Natural killer cell treated with Interleukin-12 subunit alpha and Interleukin-12 subunit beta and Interleukin-15 and Interleukin-18, amount 100 ng/mL, for 72 hours (primary cell): ENCODE results near the gene NFIB. TPM values are rescaled to one million over a fixed set of nuclear protein-coding genes. Genes with fewer than 3 reads are reported as not detected.

Experiments used
- ATAC-seq, 2 donors: fragments of 150-1000 bp; cut with Tn5 transposase in 1 of 2; sonication (Bioruptor Pico), chemical (Tn5 transposase) in 1 of 2; 2 replicates each; pipeline ENCODE4 v1.10.0; 2021
- DNase-seq: peaks from one replicate; pipeline ENCODE4 v3.0.0; 2022; ENCODE audit warnings: low spot score
- H3K27ac Mint-ChIP-seq, 2 donors: 1 replicate in 1 of 2; 2 replicates in 1 of 2; pipeline ENCODE4 v1.8.0; 2022; ENCODE audit warnings: mixed read lengths in 2 of 2, mild to moderate bottlenecking in 1 of 2, moderate library complexity in 1 of 2
- H3K27me3 Mint-ChIP-seq, 2 donors: 1 replicate in 1 of 2; 2 replicates in 1 of 2; pipeline ENCODE4 v1.8.0; 2022; ENCODE audit warnings: mixed read lengths in 2 of 2
- H3K36me3 Mint-ChIP-seq: one replicate; pipeline ENCODE4 v1.8.0; 2022; ENCODE audit warnings: mixed read lengths
- H3K4me1 Mint-ChIP-seq, 2 donors: 1 replicate in 1 of 2; 2 replicates in 1 of 2; pipeline ENCODE4 v1.8.0; 2022; ENCODE audit warnings: low read depth in 2 of 2, mixed read lengths in 2 of 2, mild to moderate bottlenecking in 1 of 2
- H3K4me3 Mint-ChIP-seq: one replicate; pipeline ENCODE4 v1.8.0; 2022; ENCODE audit warnings: mixed read lengths
- H3K9me3 Mint-ChIP-seq: 2 replicates; pipeline ENCODE4 v1.8.0; 2022; ENCODE audit warnings: mixed read lengths
- total RNA-seq, 2 donors: library from RNA; stranded (reverse); gene quantifications; one replicate each; pipeline ENCODE4 v1.2.3, GENCODE V29; 2022

Gene NFIB
- total RNA-seq, 2 donors from 2014 or later = not detected

DNA sequence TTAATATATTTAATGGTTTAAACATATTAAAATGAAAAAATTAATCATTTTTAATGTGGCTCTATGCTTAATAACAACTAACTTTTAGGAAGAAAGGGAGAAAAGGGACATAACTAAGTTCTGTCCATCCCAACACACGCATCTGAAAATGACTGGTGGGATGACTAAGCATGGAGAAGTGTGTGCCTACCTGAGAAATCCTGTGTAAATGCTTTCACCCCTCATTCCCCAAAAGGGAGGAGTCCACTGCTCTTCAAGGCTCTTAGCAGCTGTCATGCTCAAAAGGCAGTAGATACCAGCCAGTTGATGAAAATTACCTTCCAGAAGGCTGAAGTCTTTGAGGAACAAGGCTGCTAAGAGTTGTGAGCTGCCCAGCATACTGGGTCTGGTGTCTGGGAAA is 130.9 kb downstream of the NFIB start:
- DNase-seq (no peak), ATAC-seq (no peak)
- Mint-ChIP-seq H3K27me3 (no peaks in the 10 kb centered on the region), H3K9me3 (peaks cover 3% of the 10 kb centered on the region), H3K36me3 (no peaks in the 10 kb centered on the region), H3K27ac (no peak overlapping the region), H3K4me3 (no peak overlapping the region), H3K4me1 (no peaks in the 10 kb centered on the region)

- H3K36me3 Mint-ChIP-seq = no peaks in the 10 kb centered on the region
- no peak for DNase-seq
- H3K4me3 Mint-ChIP-seq = no peak overlapping the region
- H3K4me1 Mint-ChIP-seq = no peaks in the 10 kb centered on the region
- H3K27ac Mint-ChIP-seq = no peak overlapping the region
- no peaks in the 10 kb centered on the region for H3K9me3 Mint-ChIP-seq
- no peak for ATAC-seq
- H3K27me3 Mint-ChIP-seq = no peaks in the 10 kb centered on the region
Measured at GRCh38 chr9:14180960-14181537, 132.9 kb downstream of the NFIB start.

GRCh38 chr9:14180093-14180959 is 133.6 kb downstream of the NFIB start:
- no peak for ATAC-seq
- Mint-ChIP-seq H3K27me3 (no peaks in the 10 kb centered on the region), H3K27ac (no peak overlapping the region), H3K4me3 (no peak overlapping the region), H3K36me3 (no peaks in the 10 kb centered on the region), H3K4me1 (no peaks in the 10 kb centered on the region), H3K9me3 (no peaks in the 10 kb centered on the region)
- no peak for DNase-seq

DNA sequence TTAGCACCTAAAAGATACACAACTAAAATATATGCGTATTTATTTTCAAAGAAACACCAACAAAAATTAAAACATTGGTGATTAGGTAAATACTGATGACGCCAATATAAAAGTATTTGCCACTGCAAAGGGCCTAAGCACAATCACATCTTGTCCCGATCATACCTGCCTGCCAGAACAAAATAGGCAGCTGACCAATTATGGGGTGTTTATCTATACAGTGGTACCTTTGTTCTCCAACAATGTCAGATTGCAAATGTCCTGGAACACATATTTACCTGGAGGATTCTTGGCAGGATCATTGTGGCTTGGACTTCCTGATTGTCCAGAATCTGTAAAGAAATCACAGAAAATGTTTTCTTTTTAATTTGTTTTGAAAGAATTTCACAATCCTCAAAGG is 134.5 kb downstream of the NFIB start:
- H3K9me3 Mint-ChIP-seq = no peaks in the 10 kb centered on the region
- H3K36me3 Mint-ChIP-seq = no peaks in the 10 kb centered on the region
- no peak overlapping the region for H3K4me3 Mint-ChIP-seq
- H3K4me1 Mint-ChIP-seq = no peaks in the 10 kb centered on the region
- H3K27ac Mint-ChIP-seq = no peak overlapping the region
- no peak for DNase-seq
- H3K27me3 Mint-ChIP-seq = no peaks in the 10 kb centered on the region
- no peak for ATAC-seq

DNA sequence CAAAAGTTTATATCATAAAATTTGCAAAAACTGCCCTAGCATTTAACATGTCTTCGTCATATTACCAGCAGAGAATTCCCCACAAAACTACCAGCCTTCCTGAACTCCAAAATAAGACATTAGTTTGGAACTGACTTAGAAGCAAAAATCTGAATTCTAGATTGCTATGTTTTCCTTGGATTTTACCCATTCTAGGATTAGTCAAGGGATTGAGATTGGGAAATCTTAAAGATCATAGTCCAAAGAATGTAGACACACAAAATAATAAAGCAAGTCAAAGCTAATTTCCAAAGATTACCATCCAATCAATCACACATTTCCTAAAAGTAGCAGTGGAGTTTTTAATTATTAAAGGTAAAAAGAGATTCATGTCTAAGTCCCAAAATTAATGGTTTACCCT is 138.2 kb downstream of the NFIB start:
- no peaks in the 10 kb centered on the region for H3K4me1 Mint-ChIP-seq
- H3K27me3 Mint-ChIP-seq = no peaks in the 10 kb centered on the region
- ATAC-seq (no peak), DNase-seq (no peak)
- H3K4me3 Mint-ChIP-seq = no peak overlapping the region
- H3K36me3 Mint-ChIP-seq = no peaks in the 10 kb centered on the region
- no peak overlapping the region for H3K27ac Mint-ChIP-seq
- peaks cover 8% of the 10 kb centered on the region for H3K9me3 Mint-ChIP-seq

DNA sequence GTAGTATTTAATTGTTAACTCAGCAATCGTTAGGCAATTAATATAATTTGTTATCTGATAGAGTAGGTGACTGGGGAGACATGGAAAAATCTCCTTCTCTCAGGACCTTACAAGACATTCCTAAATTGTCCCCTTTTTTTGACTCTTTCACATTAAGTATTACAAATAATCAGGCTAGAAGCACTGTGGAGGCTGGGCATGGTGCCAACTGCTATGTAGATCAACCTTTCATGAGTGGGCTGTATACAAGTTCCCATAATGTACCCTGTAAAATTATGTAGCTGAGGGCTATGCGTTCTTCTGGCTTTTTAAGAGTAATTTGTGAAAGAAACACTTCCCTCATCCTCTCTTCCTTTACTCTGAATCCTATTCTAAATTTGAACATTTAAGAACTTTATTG is 140.2 kb downstream of the NFIB start:
- ATAC-seq (no peak), DNase-seq (no peak)
- Mint-ChIP-seq H3K27ac (no peak overlapping the region), H3K36me3 (no peaks in the 10 kb centered on the region), H3K4me1 (no peaks in the 10 kb centered on the region), H3K4me3 (no peak overlapping the region), H3K27me3 (no peaks in the 10 kb centered on the region), H3K9me3 (peaks cover 8% of the 10 kb centered on the region)

- Mint-ChIP-seq H3K27me3 (no peaks in the 10 kb centered on the region), H3K9me3 (peaks cover 15% of the 10 kb centered on the region), H3K4me3 (no peak overlapping the region), H3K4me1 (no peaks in the 10 kb centered on the region), H3K27ac (no peak overlapping the region), H3K36me3 (no peaks in the 10 kb centered on the region)
- ATAC-seq (no peak), DNase-seq (no peak)
Measured at GRCh38 chr9:14170973-14171596, 142.9 kb downstream of the NFIB start.

GRCh38 chr9:14170392-14170931 is 143.5 kb downstream of the NFIB start:
- Mint-ChIP-seq H3K9me3 (peaks cover 15% of the 10 kb centered on the region), H3K4me3 (no peak overlapping the region), H3K27me3 (no peaks in the 10 kb centered on the region), H3K36me3 (no peaks in the 10 kb centered on the region), H3K27ac (no peak overlapping the region), H3K4me1 (no peaks in the 10 kb centered on the region)
- ATAC-seq = no peak
- no peak for DNase-seq

- H3K27ac Mint-ChIP-seq = no peak overlapping the region
- no peaks in the 10 kb centered on the region for H3K4me1 Mint-ChIP-seq
- H3K36me3 Mint-ChIP-seq = no peaks in the 10 kb centered on the region
- DNase-seq = no peak
- peaks cover 15% of the 10 kb centered on the region for H3K9me3 Mint-ChIP-seq
- no peaks in the 10 kb centered on the region for H3K27me3 Mint-ChIP-seq
- ATAC-seq = no peak
- H3K4me3 Mint-ChIP-seq = no peak overlapping the region
Measured at GRCh38 chr9:14168381-14168780, 145.6 kb downstream of the NFIB start.

DNA sequence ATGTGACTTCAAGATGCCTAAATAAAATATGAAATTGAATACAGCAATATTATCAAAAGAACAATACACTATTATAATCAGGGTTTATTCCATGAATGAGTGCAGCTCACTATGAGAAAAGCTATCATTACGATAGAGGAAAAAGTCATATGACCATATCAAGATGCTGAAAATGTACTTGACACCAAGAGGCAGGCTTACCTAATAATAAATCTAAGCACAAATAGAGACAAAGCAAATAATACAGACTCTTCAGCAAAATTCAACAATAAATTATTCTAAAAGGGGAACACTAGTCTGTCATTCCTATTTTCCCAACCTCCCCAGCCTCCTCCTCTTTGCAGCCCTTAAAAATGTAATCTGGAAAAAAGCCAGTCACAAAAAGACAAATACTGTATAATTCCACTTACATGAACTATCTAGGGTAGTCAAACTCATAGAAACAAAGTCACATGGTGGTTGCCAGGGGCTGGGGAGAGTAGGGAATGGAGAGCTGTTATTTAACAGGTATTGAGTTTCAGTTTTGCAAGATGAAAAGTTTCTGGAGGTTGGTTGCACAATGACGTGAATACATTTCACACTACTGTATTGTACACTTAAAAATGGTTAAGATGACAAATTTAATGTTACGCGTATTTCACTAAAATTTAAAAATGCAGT is 148.4 kb downstream of the NFIB start:
- DNase-seq (no peak), ATAC-seq (no peak)
- no peaks in the 10 kb centered on the region for H3K4me1 Mint-ChIP-seq
- H3K4me3 Mint-ChIP-seq = no peak overlapping the region
- H3K36me3 Mint-ChIP-seq = no peaks in the 10 kb centered on the region
- no peaks in the 10 kb centered on the region for H3K27me3 Mint-ChIP-seq
- no peak overlapping the region for H3K27ac Mint-ChIP-seq
- peaks cover 8% of the 10 kb centered on the region for H3K9me3 Mint-ChIP-seq

- Mint-ChIP-seq H3K4me3 (no peak overlapping the region), H3K9me3 (peaks cover 8% of the 10 kb centered on the region), H3K36me3 (no peaks in the 10 kb centered on the region), H3K27me3 (no peaks in the 10 kb centered on the region), H3K4me1 (no peaks in the 10 kb centered on the region), H3K27ac (no peak overlapping the region)
- ATAC-seq (no peak), DNase-seq (no peak)
Measured at GRCh38 chr9:14164908-14165307, 149.0 kb downstream of the NFIB start.

DNA sequence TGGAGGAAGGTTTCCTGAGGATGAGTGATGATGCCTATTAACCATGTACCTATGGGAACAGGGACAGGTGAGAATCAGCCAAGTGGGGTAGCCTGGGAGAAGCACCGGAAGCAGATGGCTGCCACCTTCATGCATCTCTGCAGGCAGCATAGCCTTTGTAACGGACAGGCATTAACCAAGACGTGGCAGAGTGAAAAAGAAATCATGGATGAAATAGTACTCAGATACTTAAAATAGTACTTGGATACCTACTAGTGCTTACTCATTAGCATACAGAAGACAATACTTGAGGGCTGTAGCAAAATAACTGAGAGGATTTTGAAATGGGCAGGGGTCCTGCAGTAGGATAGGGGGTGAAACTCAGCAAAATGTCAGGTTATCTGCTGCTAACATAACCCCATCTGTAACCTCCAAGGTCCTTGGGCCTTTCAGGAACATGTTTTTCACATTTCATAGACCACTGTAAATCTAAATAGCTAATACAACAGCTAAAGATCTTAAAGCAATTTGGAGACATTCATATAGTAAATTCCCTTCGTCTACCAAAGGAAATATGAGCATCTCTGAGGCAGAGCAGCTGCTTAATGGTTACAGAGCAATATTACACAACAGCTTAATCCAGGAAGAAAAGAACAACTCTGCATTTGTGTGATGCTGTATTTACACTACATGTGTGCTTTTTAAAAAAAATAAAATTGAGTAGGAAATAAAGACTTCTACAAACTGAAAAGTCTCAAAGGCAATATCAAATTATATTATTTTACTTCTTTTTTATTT is 154.3 kb downstream of the NFIB start:
- Mint-ChIP-seq H3K4me3 (no peak overlapping the region), H3K4me1 (no peaks in the 10 kb centered on the region), H3K27ac (no peak overlapping the region), H3K36me3 (no peaks in the 10 kb centered on the region), H3K27me3 (no peaks in the 10 kb centered on the region), H3K9me3 (no peaks in the 10 kb centered on the region)
- no peak for ATAC-seq
- no peak for DNase-seq

GRCh38 chr9:14158916-14159315 is 155.0 kb downstream of the NFIB start:
- H3K27ac Mint-ChIP-seq = no peak overlapping the region
- DNase-seq = no peak
- no peaks in the 10 kb centered on the region for H3K4me1 Mint-ChIP-seq
- H3K27me3 Mint-ChIP-seq = no peaks in the 10 kb centered on the region
- no peak overlapping the region for H3K4me3 Mint-ChIP-seq
- no peaks in the 10 kb centered on the region for H3K9me3 Mint-ChIP-seq
- no peaks in the 10 kb centered on the region for H3K36me3 Mint-ChIP-seq
- ATAC-seq = no peak
